OCI-LY3 (cell line): Measurements from ENCODE around the gene MMP20.

ENCODE experiments used
- CTCF ChIP-seq: fragments of 200-600, 300-600 bp; sonication (generic); IDR thresholded peaks from 2 replicates; pipeline ENCODE4 v1.5.1; 2014; ENCODE audit warnings: antibody characterized with exemption, low read length, low read depth
- EZH2phosphoT487 ChIP-seq: fragments of 200-600 bp; shearing (Covaris generic); IDR thresholded peaks from 2 replicates; pipeline ENCODE4 v1.6.1; 2018; ENCODE audit warnings: antibody characterized with exemption, mixed run types, low read depth

- TF ChIP-seq CTCF (no peak), EZH2phosphoT487 (no peak)
Measured at GRCh38 chr11:102580185-102580951, 44.8 kb downstream of the MMP20 start.
